GM19328 (cell line): ENCODE measurements around the gene CYGB.
"Not testable (repeated sequence)": the region's sequence is repeated elsewhere in the genome, so short reads cannot be mapped to it uniquely, and the experiment has no call there.

Source experiments
- ATAC-seq: cut with Tn5 transposase; IDR thresholded peaks from one replicate; pipeline ENCODE4 v1.9.1; 2021; ENCODE audit warnings: mild to moderate bottlenecking, moderate library complexity; ENCODE audit not compliant: unreplicated experiment

CYGB gene

DNA sequence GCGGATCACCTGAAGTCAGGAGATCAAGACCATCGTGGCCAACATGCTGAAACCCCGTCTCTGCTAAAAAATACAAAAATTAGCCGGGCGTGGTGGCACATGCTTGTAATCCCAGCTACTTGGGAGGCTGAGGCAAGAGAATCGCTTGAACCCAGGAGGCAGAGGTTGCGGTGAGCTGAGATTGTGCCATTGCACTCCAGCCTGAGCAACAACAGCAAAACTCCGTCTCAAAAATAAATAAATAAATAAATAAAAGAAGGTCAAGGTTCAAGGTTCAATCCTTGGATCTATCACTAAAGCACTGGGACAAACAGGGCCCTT lies 12.0 kb downstream of the CYGB start:
- not testable (repeated sequence) for ATAC-seq

- ATAC-seq, result no peak
These were observed 12.7 kb downstream of the CYGB start for GRCh38 chr17:76524598-76525512.

DNA sequence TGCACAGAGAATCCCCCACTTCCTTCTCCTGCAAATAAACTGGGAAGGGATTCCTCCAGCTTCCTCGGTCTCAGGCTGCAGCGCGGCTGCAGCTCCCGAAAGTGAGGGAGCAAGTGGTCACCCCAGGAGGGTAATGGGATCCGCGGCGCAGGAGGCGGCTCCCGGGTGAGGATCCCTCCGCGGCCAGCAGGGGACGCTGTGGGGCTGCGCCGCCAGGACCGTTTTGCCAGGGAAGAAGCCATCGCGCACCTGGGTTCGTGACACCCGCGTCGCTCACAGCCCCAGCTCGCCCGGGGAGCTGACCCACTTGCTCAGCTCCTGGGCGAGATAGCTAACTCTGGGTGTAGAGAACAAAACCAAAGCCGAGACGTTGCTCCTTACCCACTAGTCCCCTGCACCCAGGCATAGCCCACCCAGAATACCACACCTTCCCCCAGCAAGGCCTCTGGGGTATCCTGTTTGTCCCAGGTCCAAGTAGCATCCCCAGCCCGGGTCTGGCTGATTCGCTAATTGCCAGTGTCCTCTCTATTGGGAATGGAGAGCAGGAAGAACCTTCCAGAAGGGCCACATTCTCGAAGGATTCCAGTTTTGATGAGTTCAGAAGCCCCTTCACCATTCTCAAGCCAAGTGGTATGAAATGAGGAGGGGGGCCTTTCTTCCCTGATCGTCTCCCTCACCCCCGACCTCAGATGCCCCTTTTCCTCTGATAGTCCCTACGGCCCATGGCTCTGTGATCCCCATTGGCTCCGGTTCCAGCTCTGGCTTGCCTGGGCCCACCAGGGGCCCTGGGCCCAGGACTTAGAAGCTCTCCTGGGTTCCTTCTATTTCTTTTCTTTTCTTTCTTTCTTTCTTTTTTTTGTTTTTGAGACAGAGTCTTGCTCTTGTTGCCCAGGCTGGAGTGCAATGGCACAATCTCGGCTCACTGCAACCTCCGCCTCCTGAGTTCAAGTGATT lies 14.1 kb downstream of the CYGB start:
- ATAC-seq, result no peak

DNA sequence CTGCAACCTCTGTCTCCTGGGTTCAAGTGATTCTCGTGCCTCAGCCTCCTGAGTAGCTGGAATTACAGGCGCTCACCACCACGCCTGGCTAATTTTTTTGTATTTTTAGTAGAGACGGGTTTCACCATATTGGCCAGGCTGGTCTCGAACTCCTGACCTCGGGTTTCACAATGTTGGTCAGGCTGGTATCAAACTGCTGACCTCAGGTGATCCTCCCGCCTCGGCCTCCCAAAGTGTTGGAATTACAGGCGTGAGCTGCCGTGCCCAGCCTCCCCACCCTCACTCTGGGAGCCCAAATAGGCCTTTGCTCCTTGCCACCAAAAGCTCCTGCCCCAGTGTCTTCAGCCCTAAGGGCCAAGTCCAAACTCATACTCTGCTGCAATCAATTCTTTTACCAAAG lies 15.8 kb downstream of the CYGB start:
- not testable (repeated sequence) for ATAC-seq

GRCh38 chr17:76521262-76521661 lies 16.2 kb downstream of the CYGB start:
- no peak for ATAC-seq

DNA sequence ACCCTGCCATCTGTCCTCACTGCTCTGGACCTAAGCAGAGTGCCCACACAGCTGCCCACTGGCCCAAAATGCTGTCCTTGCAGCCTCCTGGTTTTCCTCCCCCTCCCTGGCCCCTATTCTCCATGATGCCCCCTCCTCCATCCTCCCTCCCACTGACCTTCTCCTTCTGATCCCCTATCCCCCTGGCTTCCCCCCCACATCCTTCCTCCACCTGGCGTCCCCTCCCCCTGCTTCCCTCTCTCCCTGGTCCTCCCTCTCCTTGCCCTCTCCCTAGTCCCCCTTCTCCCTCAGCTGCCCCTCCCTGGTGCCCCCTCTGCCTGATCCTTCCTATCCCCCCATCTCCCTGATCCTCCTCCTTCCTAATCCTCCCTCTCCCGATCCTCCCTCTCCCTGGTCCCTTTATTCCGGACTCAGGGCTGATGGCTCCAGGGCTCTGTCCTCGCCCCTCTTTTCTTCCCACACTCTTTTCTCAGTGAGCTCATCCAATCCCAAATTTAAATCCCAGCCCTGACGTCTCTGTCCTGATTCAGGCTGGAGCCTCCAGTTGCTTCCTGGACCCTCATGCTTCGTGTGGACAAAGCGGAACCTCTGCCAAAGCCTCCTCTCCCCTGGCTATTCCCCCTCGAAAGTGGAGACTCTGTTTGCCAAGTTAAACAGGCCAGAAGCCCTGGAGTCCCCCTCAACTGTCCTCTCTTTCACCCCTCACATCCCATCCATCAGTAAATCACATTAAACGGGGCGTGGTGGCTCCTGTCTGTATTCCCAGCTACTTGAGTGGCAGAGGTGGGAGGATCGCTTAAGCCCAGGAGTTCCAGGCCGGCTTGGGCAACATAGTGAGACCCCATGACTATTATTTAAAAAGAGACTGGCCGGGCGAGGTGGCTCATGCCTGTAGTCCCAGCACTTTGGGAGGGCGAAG lies 18.2 kb downstream of the CYGB start:
- no peak for ATAC-seq

GRCh38 chr17:76517638-76518038 lies 19.9 kb downstream of the CYGB start:
- no peak for ATAC-seq

DNA sequence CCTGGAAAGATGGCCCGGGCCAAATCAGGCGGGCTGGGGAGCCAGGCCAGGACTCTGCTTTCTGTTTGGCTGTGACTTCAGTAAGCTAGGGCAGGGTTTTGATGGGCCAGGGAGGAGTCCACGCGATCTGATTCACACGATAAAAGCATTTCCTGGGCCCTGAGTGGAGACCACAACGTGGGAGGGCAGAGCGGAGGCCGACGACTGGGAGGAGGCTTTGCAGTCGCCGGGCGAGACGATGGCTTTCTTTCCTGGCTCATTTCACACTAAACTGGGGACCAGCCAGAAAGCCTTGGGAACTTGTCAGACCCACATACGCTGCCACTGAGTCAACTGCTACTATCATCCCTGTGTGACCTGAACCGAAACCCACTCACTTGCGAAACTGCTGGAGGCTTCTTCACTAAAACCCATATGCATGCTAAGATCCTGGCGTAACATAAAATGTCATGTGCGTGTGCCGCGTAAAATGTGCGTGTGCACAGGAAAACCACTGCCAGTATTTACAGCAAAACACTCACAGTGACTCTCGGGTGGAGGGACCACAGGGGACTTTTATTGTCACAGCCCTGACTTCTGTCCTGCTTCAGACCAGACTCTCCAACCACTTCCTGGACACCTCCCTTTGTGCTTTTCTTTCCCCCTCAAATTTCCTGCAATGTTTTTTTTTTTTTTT lies 22.1 kb downstream of the CYGB start:
- ATAC-seq, result no peak

GRCh38 chr17:76514355-76514754 lies 23.2 kb downstream of the CYGB start:
- not testable (repeated sequence) for ATAC-seq

DNA sequence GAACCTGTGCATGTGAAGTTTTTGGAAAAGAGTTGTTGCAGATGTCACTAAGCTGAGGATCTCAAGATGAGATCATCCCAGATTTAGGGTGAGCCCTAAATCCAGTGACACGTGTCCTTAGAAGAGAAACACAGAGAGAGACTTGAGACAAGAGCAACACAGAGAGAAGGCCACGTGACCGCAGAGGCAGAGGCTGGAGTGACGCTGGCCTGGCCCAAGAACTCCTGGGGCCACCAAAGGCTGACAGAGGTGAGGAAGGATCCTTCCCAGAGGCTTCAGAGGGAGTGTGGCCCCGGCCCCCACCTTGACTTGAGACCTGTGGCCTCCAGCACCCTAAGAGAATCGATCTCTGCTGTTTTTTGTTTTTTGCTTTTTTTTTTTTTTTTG lies 24.2 kb downstream of the CYGB start:
- ATAC-seq, result no peak

- ATAC-seq, result no peak
These were observed 24.9 kb downstream of the CYGB start for GRCh38 chr17:76512366-76513305.

DNA sequence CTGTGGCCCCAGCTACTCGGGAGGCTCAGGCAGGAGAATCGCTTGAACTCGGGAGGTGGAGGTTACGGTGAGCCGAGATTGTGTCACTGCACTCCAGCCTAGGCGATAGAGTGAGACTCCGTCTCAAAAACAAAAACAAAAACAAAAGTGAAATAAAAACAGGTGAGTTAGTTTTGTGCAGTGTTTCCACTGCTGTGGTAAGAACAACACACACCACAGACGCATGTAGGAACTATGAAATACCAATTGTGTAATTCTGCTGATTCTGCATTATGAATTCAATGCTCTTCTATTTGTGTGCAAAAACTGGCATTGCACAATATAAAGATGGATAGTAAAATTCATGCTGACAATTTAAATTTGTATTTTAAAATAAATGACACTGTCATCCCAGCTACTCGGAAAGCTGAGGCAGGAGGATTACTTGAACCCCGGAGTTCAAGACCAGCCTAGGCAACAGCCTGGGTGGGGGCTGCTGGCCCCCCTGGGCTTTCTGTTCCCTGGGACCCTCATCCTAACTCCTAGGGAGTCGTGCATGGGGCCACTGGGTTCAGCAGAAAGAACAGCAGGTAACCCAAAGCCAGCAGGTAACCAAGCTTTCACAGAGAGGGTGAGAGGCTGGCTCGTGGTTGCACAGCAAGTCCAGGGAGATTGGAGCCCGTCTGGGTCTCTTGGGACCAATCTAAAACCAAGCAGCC lies 25.7 kb downstream of the CYGB start:
- no peak for ATAC-seq

- ATAC-seq, result no peak
These were observed 26.7 kb downstream of the CYGB start for GRCh38 chr17:76510831-76511244.

- ATAC-seq, result not testable (repeated sequence)
These were observed 28.9 kb downstream of the CYGB start for GRCh38 chr17:76508472-76509063.

GRCh38 chr17:76506408-76507345 lies 30.8 kb downstream of the CYGB start:
- ATAC-seq, result no peak

GRCh38 chr17:76504117-76504516 lies 33.4 kb downstream of the CYGB start:
- no peak for ATAC-seq
